Activated CD8-positive, alpha-beta memory T cell treated with anti-CD3 and anti-CD28 coated beads, Interleukin-2, amount 10 ng/mL, durations not matched to agents 7 days and 5 days (primary cell): ENCODE data around the gene CALN1. TPM values are rescaled to one million over a fixed set of nuclear protein-coding genes. Genes with fewer than 3 reads are reported as not detected.

Experiments used
- ATAC-seq: fragments of 150-1000 bp; cut with Tn5 transposase; one replicate; pipeline ENCODE4 v1.10.0; 2021; ENCODE audit warnings: moderate library complexity
- CTCF ChIA-PET: fragments of 350-600 bp; sonication (Branson Sonifier 250); formaldehyde crosslinking; loops from one replicate; lab custom pipeline; 2021; ENCODE audit warnings: antibody characterized with exemption; lab: Charles Lee
- DNase-seq: peaks from one replicate; pipeline ENCODE4 v3.0.0-alpha.2; 2020
- H3K27ac Mint-ChIP-seq: one replicate; pipeline ENCODE4 v1.8.0; 2021; ENCODE audit warnings: mild to moderate bottlenecking, mixed read lengths
- H3K27me3 Mint-ChIP-seq: one replicate; pipeline ENCODE4 v1.8.0; 2021; ENCODE audit warnings: mixed read lengths
- H3K36me3 Mint-ChIP-seq: one replicate; pipeline ENCODE4 v1.8.0; 2021; ENCODE audit warnings: mild to moderate bottlenecking, mixed read lengths
- H3K4me1 Mint-ChIP-seq: one replicate; pipeline ENCODE4 v1.8.0; 2021; ENCODE audit warnings: mixed read lengths
- H3K4me3 Mint-ChIP-seq: one replicate; pipeline ENCODE4 v1.8.0; 2021; ENCODE audit warnings: mild to moderate bottlenecking, moderate library complexity, mixed read lengths
- H3K9me3 Mint-ChIP-seq: one replicate; pipeline ENCODE4 v1.8.0; 2022; ENCODE audit warnings: low read depth, mixed read lengths
- total RNA-seq, 2 experiments: library from RNA; stranded (reverse); gene quantifications; one replicate each; pipeline ENCODE4 v1.2.3, GENCODE V29; 2021

The CALN1 gene
- total RNA-seq, 2 experiments from 2014 or later = not detected

- no peak for ATAC-seq
These were observed 146.8 kb downstream of the CALN1 start for GRCh38 chr7:72265071-72265904.

GRCh38 chr7:72260406-72260805 lies 151.7 kb downstream of the CALN1 start:
- no peak overlapping the region for H3K27ac Mint-ChIP-seq
- no peak for ATAC-seq
- H3K27me3 Mint-ChIP-seq = no peaks in the 10 kb centered on the region
- H3K36me3 Mint-ChIP-seq = no peaks in the 10 kb centered on the region
- H3K4me3 Mint-ChIP-seq = no peak overlapping the region
- peaks cover 7% of the 10 kb centered on the region for H3K9me3 Mint-ChIP-seq
- CTCF ChIA-PET = no interaction called here
- H3K4me1 Mint-ChIP-seq = no peaks in the 10 kb centered on the region
- no peak for DNase-seq

More at GRCh38 chr7:72265071-72265904, 146.8 kb downstream of the CALN1 start:
- CTCF ChIA-PET = no interaction called here
- Mint-ChIP-seq H3K27ac (no peak overlapping the region), H3K36me3 (no peaks in the 10 kb centered on the region), H3K9me3 (peaks cover 4% of the 10 kb centered on the region), H3K4me3 (no peak overlapping the region), H3K4me1 (no peaks in the 10 kb centered on the region), H3K27me3 (no peaks in the 10 kb centered on the region)
- DNase-seq = no peak

- ATAC-seq (no peak), DNase-seq (no peak)
- CTCF ChIA-PET = no interaction called here
- Mint-ChIP-seq H3K4me3 (no peak overlapping the region), H3K36me3 (no peaks in the 10 kb centered on the region), H3K9me3 (peaks cover 7% of the 10 kb centered on the region), H3K27me3 (no peaks in the 10 kb centered on the region), H3K27ac (no peak overlapping the region), H3K4me1 (no peaks in the 10 kb centered on the region)
These were observed 154.1 kb downstream of the CALN1 start for GRCh38 chr7:72258074-72258473.

GRCh38 chr7:72254455-72254854 lies 157.7 kb downstream of the CALN1 start:
- H3K36me3 Mint-ChIP-seq = no peaks in the 10 kb centered on the region
- DNase-seq = no peak
- no peak for ATAC-seq
- H3K4me1 Mint-ChIP-seq = no peaks in the 10 kb centered on the region
- no peak overlapping the region for H3K27ac Mint-ChIP-seq
- H3K9me3 Mint-ChIP-seq = peaks cover 12% of the 10 kb centered on the region
- CTCF ChIA-PET = no interaction called here
- no peaks in the 10 kb centered on the region for H3K27me3 Mint-ChIP-seq
- no peak overlapping the region for H3K4me3 Mint-ChIP-seq

- ATAC-seq = no peak
- Mint-ChIP-seq H3K36me3 (no peaks in the 10 kb centered on the region), H3K4me3 (no peak overlapping the region), H3K4me1 (no peaks in the 10 kb centered on the region), H3K9me3 (peaks cover 9% of the 10 kb centered on the region), H3K27ac (no peak overlapping the region), H3K27me3 (no peaks in the 10 kb centered on the region)
- no peak for DNase-seq
- CTCF ChIA-PET = no interaction called here
These were observed 163.0 kb downstream of the CALN1 start for GRCh38 chr7:72249106-72249505.

- Mint-ChIP-seq H3K27me3 (no peaks in the 10 kb centered on the region), H3K9me3 (peaks cover 9% of the 10 kb centered on the region), H3K4me1 (no peaks in the 10 kb centered on the region), H3K27ac (no peak overlapping the region), H3K4me3 (no peak overlapping the region), H3K36me3 (no peaks in the 10 kb centered on the region)
- ATAC-seq (no peak), DNase-seq (no peak)
- CTCF ChIA-PET = no interaction called here
These were observed 167.2 kb downstream of the CALN1 start for GRCh38 chr7:72244826-72245398.

- H3K36me3 Mint-ChIP-seq = no peaks in the 10 kb centered on the region
- H3K9me3 Mint-ChIP-seq = peaks cover 6% of the 10 kb centered on the region
- DNase-seq = no peak
- no peaks in the 10 kb centered on the region for H3K4me1 Mint-ChIP-seq
- H3K27ac Mint-ChIP-seq = no peak overlapping the region
- no peak for ATAC-seq
- H3K4me3 Mint-ChIP-seq = no peak overlapping the region
- H3K27me3 Mint-ChIP-seq = no peaks in the 10 kb centered on the region
- CTCF ChIA-PET = no interaction called here
These were observed 168.8 kb downstream of the CALN1 start for GRCh38 chr7:72243329-72243728.

GRCh38 chr7:72235351-72235750 lies 176.8 kb downstream of the CALN1 start:
- Mint-ChIP-seq H3K36me3 (no peaks in the 10 kb centered on the region), H3K27ac (no peak overlapping the region), H3K4me3 (no peak overlapping the region), H3K27me3 (no peaks in the 10 kb centered on the region), H3K9me3 (peaks cover 9% of the 10 kb centered on the region), H3K4me1 (no peaks in the 10 kb centered on the region)
- CTCF ChIA-PET = no interaction called here
- no peak for DNase-seq
- no peak for ATAC-seq

GRCh38 chr7:72234086-72234485 lies 178.1 kb downstream of the CALN1 start:
- CTCF ChIA-PET = no interaction called here
- Mint-ChIP-seq H3K27ac (no peak overlapping the region), H3K27me3 (no peaks in the 10 kb centered on the region), H3K4me3 (no peak overlapping the region), H3K4me1 (no peaks in the 10 kb centered on the region), H3K9me3 (peaks cover 11% of the 10 kb centered on the region), H3K36me3 (no peaks in the 10 kb centered on the region)
- no peak for DNase-seq
- ATAC-seq = no peak

GRCh38 chr7:72230281-72230680 lies 181.9 kb downstream of the CALN1 start:
- Mint-ChIP-seq H3K27me3 (no peaks in the 10 kb centered on the region), H3K4me1 (no peaks in the 10 kb centered on the region), H3K27ac (no peak overlapping the region), H3K36me3 (no peaks in the 10 kb centered on the region), H3K4me3 (no peak overlapping the region), H3K9me3 (peaks cover 12% of the 10 kb centered on the region)
- ATAC-seq (no peak), DNase-seq (no peak)
- CTCF ChIA-PET = no interaction called here

- Mint-ChIP-seq H3K27me3 (no peaks in the 10 kb centered on the region), H3K9me3 (peaks cover 18% of the 10 kb centered on the region), H3K27ac (no peak overlapping the region), H3K4me3 (no peak overlapping the region), H3K4me1 (no peaks in the 10 kb centered on the region), H3K36me3 (peaks cover 1% of the 10 kb centered on the region)
- ATAC-seq = no peak
- DNase-seq = no peak
- CTCF ChIA-PET = no interaction called here
These were observed 188.8 kb downstream of the CALN1 start for GRCh38 chr7:72223351-72223750.

GRCh38 chr7:72222136-72222535 lies 190.0 kb downstream of the CALN1 start:
- Mint-ChIP-seq H3K27ac (no peak overlapping the region), H3K27me3 (no peaks in the 10 kb centered on the region), H3K9me3 (peaks cover 15% of the 10 kb centered on the region), H3K4me3 (no peak overlapping the region), H3K36me3 (peaks cover 1% of the 10 kb centered on the region), H3K4me1 (no peaks in the 10 kb centered on the region)
- DNase-seq (no peak), ATAC-seq (no peak)
- CTCF ChIA-PET = no interaction called here

- H3K27me3 Mint-ChIP-seq = no peaks in the 10 kb centered on the region
- peaks cover 17% of the 10 kb centered on the region for H3K9me3 Mint-ChIP-seq
- ATAC-seq (no peak), DNase-seq (no peak)
- H3K4me1 Mint-ChIP-seq = no peaks in the 10 kb centered on the region
- H3K27ac Mint-ChIP-seq = no peak overlapping the region
- CTCF ChIA-PET = no interaction called here
- H3K4me3 Mint-ChIP-seq = no peak overlapping the region
- peaks cover 1% of the 10 kb centered on the region for H3K36me3 Mint-ChIP-seq
These were observed 192.6 kb downstream of the CALN1 start for GRCh38 chr7:72219500-72219899.

GRCh38 chr7:72217151-72217550 lies 195.0 kb downstream of the CALN1 start:
- Mint-ChIP-seq H3K4me1 (no peaks in the 10 kb centered on the region), H3K9me3 (peaks cover 9% of the 10 kb centered on the region), H3K4me3 (no peak overlapping the region), H3K36me3 (no peaks in the 10 kb centered on the region), H3K27me3 (no peaks in the 10 kb centered on the region), H3K27ac (no peak overlapping the region)
- CTCF ChIA-PET = no interaction called here
- DNase-seq (no peak), ATAC-seq (no peak)
